GM23338 (cell line): ENCODE results near the gene ALPP. TPM values are rescaled to one million over a fixed set of nuclear protein-coding genes. Genes with fewer than 3 reads are reported as not detected.

ENCODE experiments used
- ATAC-seq: fragments of 200-7000 bp; cut with Tn5 transposase; 3 replicates; pipeline ENCODE4 v1.9.1; 2020
- DNase-seq: peaks from one replicate; pipeline ENCODE4 v3.0.0-alpha.2; 2015; ENCODE audit warnings: low spot score
- H2AFZ ChIP-seq: fragments of 200-600 bp; sonication (generic); 2 replicates; pipeline ENCODE4 v1.8.0; 2016; ENCODE audit warnings: antibody characterized with exemption, mild to moderate bottlenecking, moderate library complexity
- H3F3A ChIP-seq: fragments of 200-600 bp; sonication (generic); replicated peaks from 2 replicates; pipeline ENCODE4 v1.8.0; 2017; ENCODE audit warnings: antibody characterized with exemption, mixed run types, low read depth
- H3K27ac ChIP-seq: fragments of 200-600 bp; sonication (generic); 2 replicates; pipeline ENCODE4 v1.6.1; 2016; ENCODE audit warnings: low read depth
- H3K27me3 ChIP-seq: fragments of 200-600 bp; sonication (generic); 2 replicates; pipeline ENCODE4 v1.8.0; 2016; ENCODE audit warnings: mild to moderate bottlenecking, mixed run types, moderate library complexity; ENCODE audit not compliant: insufficient read depth
- H3K36me3 ChIP-seq: fragments of 200-600 bp; sonication (generic); 2 replicates; pipeline ENCODE4 v1.8.0; 2016; ENCODE audit warnings: mild to moderate bottlenecking; ENCODE audit not compliant: insufficient read depth
- H3K4me1 ChIP-seq: fragments of 200-600 bp; sonication (generic); 2 replicates; pipeline ENCODE4 v1.8.0; 2016; ENCODE audit warnings: mild to moderate bottlenecking, moderate library complexity; ENCODE audit not compliant: insufficient read depth
- H3K4me2 ChIP-seq: fragments of 200-600 bp; sonication (generic); 2 replicates; pipeline ENCODE4 v1.7.1; 2017; ENCODE audit warnings: mixed run types
- H3K4me3 ChIP-seq: fragments of 200-600 bp; sonication (generic); 2 replicates; pipeline ENCODE4 v1.6.1; 2016; ENCODE audit warnings: mixed run types
- H3K79me2 ChIP-seq: fragments of 200-600 bp; sonication (generic); replicated peaks from 2 replicates; pipeline ENCODE4 v1.8.0; 2017; ENCODE audit warnings: mild to moderate bottlenecking; ENCODE audit not compliant: insufficient read depth
- H3K9me2 ChIP-seq: fragments of 200-600 bp; sonication (generic); 2 replicates; pipeline ENCODE4 v1.8.0; 2017; ENCODE audit not compliant: insufficient read depth
- H4K20me1 ChIP-seq: fragments of 200-600 bp; sonication (generic); replicated peaks from 2 replicates; pipeline ENCODE4 v1.8.0; 2017; ENCODE audit warnings: mild to moderate bottlenecking; ENCODE audit not compliant: insufficient read depth
- H3K27ac Mint-ChIP-seq: 2 replicates; pipeline ENCODE4 v1.8.0; 2020; ENCODE audit warnings: inconsistent platforms, mild to moderate bottlenecking, moderate library complexity, mixed read lengths
- H3K27me3 Mint-ChIP-seq: 3 replicates; pipeline ENCODE4 v1.8.0; 2022; ENCODE audit warnings: low read depth, mild to moderate bottlenecking, moderate library complexity, mixed read lengths, inconsistent platforms; ENCODE audit not compliant: insufficient read depth, poor library complexity
- H3K36me3 Mint-ChIP-seq: 3 replicates; pipeline ENCODE4 v1.8.0; 2021; ENCODE audit warnings: low read depth, mild to moderate bottlenecking, inconsistent platforms, moderate library complexity, mixed read lengths
- H3K4me1 Mint-ChIP-seq: 3 replicates; pipeline ENCODE4 v1.8.0; 2020; ENCODE audit warnings: mild to moderate bottlenecking, inconsistent platforms, mixed read lengths
- H3K4me3 Mint-ChIP-seq: 3 replicates; pipeline ENCODE4 v1.8.0; 2021; ENCODE audit warnings: moderate library complexity, mild to moderate bottlenecking, inconsistent platforms, mixed read lengths
- H3K9me3 Mint-ChIP-seq: 3 replicates; pipeline ENCODE4 v1.8.0; 2020; ENCODE audit warnings: moderate library complexity, mild to moderate bottlenecking, inconsistent platforms, mixed read lengths
- CREB1 ChIP-seq: fragments of 250-450 bp; sonication (Bioruptor Pico); IDR thresholded peaks from 2 replicates; pipeline ENCODE4 v1.5.0; 2020; ENCODE audit warnings: low read depth, mild to moderate bottlenecking, moderate library complexity
- ETS1 ChIP-seq: IDR thresholded peaks from 2 replicates; pipeline ENCODE4 v1.6.1; 2016; ENCODE audit warnings: antibody characterized with exemption
- EZH2 ChIP-seq: fragments of 200-600 bp; sonication (generic); IDR thresholded peaks from one replicate; pipeline ENCODE4 v1.8.0; 2017; ENCODE audit warnings: antibody characterized with exemption, mild to moderate bottlenecking, low read depth; ENCODE audit not compliant: unreplicated experiment
- EZH2phosphoT487 ChIP-seq: fragments of 200-600 bp; sonication (generic); IDR thresholded peaks from one replicate; pipeline ENCODE4 v1.8.1; 2018; ENCODE audit warnings: antibody characterized with exemption; ENCODE audit not compliant: unreplicated experiment
- JUNB ChIP-seq: IDR thresholded peaks from one replicate; pipeline ENCODE4 v1.6.1; 2016; ENCODE audit warnings: antibody characterized with exemption; ENCODE audit not compliant: unreplicated experiment
- NANOG ChIP-seq: IDR thresholded peaks from 2 replicates; pipeline ENCODE4 v1.6.1; 2016; ENCODE audit warnings: antibody characterized with exemption, borderline replicate concordance
- POLR2AphosphoS5 ChIP-seq: IDR thresholded peaks from 2 replicates; pipeline ENCODE4 v1.6.1; 2016; ENCODE audit warnings: antibody characterized with exemption, low read depth
- REST ChIP-seq: IDR thresholded peaks from one replicate; pipeline ENCODE4 v1.6.1; 2018; ENCODE audit warnings: antibody characterized with exemption; ENCODE audit not compliant: unreplicated experiment
- STAT1 ChIP-seq: IDR thresholded peaks from one replicate; pipeline ENCODE4 v1.6.1; 2016; ENCODE audit warnings: antibody characterized with exemption; ENCODE audit not compliant: unreplicated experiment
- ZNF114 ChIP-seq: fragments of 250-450 bp; sonication (Bioruptor Pico); IDR thresholded peaks from 2 replicates; pipeline ENCODE4 v1.5.0; 2020; ENCODE audit warnings: mild to moderate bottlenecking, moderate library complexity
- ZNF331 ChIP-seq: fragments of 250-450 bp; sonication (Bioruptor Pico); IDR thresholded peaks from 2 replicates; pipeline ENCODE4 v1.5.0; 2020; ENCODE audit warnings: low read depth, mild to moderate bottlenecking, moderate library complexity
- ZNF462 ChIP-seq: fragments of 250-450 bp; sonication (Bioruptor Pico); IDR thresholded peaks from 2 replicates; pipeline ENCODE4 v1.5.0; 2020; ENCODE audit warnings: mild to moderate bottlenecking, moderate library complexity
- polyA plus RNA-seq: library from polyadenylated mRNA; unstranded; fragments of >200 nt; fragmentation: Nextera tagmentation; extraction: Ambion mirVana; gene quantifications from 2 replicates; pipeline ENCODE4 v1.2.1, GENCODE V29; 2016
- total RNA-seq: library from RNA; depleted of rRNA; stranded (reverse); fragments of >200 nt; shearing (Covaris generic); gene quantifications from 2 replicates; pipeline ENCODE4 v1.2.3, GENCODE V29; 2014
- TF ChIP-seq, protein P1 (sequence below), 2 experiments: fragments of 200-600 bp in 1 of 2; sonication (generic) in 1 of 2; conservative IDR thresholded peaks; 2 replicates each; pipeline versions ENCODE4 v1.5.1 to v1.6.1; 2016 to 2017; ENCODE audit warnings: antibody characterized with exemption in 2 of 2, low read depth in 2 of 2, mild to moderate bottlenecking in 2 of 2, moderate library complexity in 1 of 2

The ALPP gene
- total and polyA plus RNA-seq, 2 experiments from 2014 or later = 0.28 TPM; not detected in 1

GRCh38 chr2:232393556-232393955, 15.0 kb downstream of the ALPP start:
- H3K4me3 ChIP-seq = no peak overlapping the region
- no peak overlapping the region for H3K27ac ChIP-seq
- peaks cover 17% of the 10 kb centered on the region for H3K4me1 ChIP-seq
- no peak overlapping the region for H3K4me3 Mint-ChIP-seq
- H3K4me1 Mint-ChIP-seq = peaks cover 10% of the 10 kb centered on the region
- no peak for DNase-seq
- no peak overlapping the region for H2AFZ ChIP-seq
- peaks cover 3% of the 10 kb centered on the region; the same call in 1 of the 2 replicates for H3F3A ChIP-seq
- peaks cover 19% of the 10 kb centered on the region for H3K27me3 ChIP-seq
- no peak overlapping the region for H3K27ac Mint-ChIP-seq
- ATAC-seq = no peak
- TF ChIP-seq JUNB (no peak), ZNF114 (no peak), NANOG (no peak), STAT1 (no peak), ETS1 (no peak), EZH2 (no peak), POLR2AphosphoS5 (no peak), REST (no peak), ZNF331 (CRISPR knock-in tag) (no peak), CREB1 (CRISPR knock-in tag) (no peak), EZH2phosphoT487 (no peak), ZNF462 (CRISPR knock-in tag) (no peak)
- TF ChIP-seq, protein P1, sequence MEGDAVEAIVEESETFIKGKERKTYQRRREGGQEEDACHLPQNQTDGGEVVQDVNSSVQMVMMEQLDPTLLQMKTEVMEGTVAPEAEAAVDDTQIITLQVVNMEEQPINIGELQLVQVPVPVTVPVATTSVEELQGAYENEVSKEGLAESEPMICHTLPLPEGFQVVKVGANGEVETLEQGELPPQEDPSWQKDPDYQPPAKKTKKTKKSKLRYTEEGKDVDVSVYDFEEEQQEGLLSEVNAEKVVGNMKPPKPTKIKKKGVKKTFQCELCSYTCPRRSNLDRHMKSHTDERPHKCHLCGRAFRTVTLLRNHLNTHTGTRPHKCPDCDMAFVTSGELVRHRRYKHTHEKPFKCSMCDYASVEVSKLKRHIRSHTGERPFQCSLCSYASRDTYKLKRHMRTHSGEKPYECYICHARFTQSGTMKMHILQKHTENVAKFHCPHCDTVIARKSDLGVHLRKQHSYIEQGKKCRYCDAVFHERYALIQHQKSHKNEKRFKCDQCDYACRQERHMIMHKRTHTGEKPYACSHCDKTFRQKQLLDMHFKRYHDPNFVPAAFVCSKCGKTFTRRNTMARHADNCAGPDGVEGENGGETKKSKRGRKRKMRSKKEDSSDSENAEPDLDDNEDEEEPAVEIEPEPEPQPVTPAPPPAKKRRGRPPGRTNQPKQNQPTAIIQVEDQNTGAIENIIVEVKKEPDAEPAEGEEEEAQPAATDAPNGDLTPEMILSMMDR (conservative IDR thresholded peaks at IDR 0.05; ENCODE audit: low read depth in 2 of 2) = no peak
- peaks cover 21% of the 10 kb centered on the region for H3K27me3 Mint-ChIP-seq
- no peaks in the 10 kb centered on the region for H3K9me3 Mint-ChIP-seq
- no peaks in the 10 kb centered on the region; the same call in 2 of the 3 replicates for H3K36me3 Mint-ChIP-seq
- H4K20me1 ChIP-seq = no peaks in the 10 kb centered on the region
- no peak overlapping the region for H3K4me2 ChIP-seq
- no peaks in the 10 kb centered on the region for H3K9me2 ChIP-seq
- H3K36me3 ChIP-seq = no peaks in the 10 kb centered on the region
- H3K79me2 ChIP-seq = no peaks in the 10 kb centered on the region
